ENCODE results near the gene TMPRSS11F. TPM values are rescaled to one million over a fixed set of nuclear protein-coding genes. Genes with fewer than 3 reads are reported as not detected.

The TMPRSS11F gene
- total RNA-seq, 5 donors from 2014 or later (not counting 1 experiment from before 2014, with no cell fraction given) = not detected

- Mint-ChIP-seq H3K27ac (no peak overlapping the region), H3K27me3 (peaks cover 3 to 5% of the 10 kb centered on the region in 2 donors), H3K4me1 (no peaks in the 10 kb centered on the region), H3K4me3 (no peak overlapping the region), H3K9me3 (peaks cover 0 to 6% (median 3%) of the 10 kb centered on the region in 3 donors), H3K36me3 (no peaks in the 10 kb centered on the region)
- Histone ChIP-seq H3K4me3 (ENCODE audit: control insufficient read depth in 1 of 2, extremely low read depth in 1 of 2, low read length in 1 of 2) (no peak overlapping the region), H3K36me3 (ENCODE audit: control insufficient read depth in 2 of 2, extremely low read depth in 1 of 2, insufficient read depth in 1 of 2, low read length in 1 of 2) (no peaks in the 10 kb centered on the region), H3K9me3 (no peaks in the 10 kb centered on the region), H3K27ac (ENCODE audit: low read length) (no peak overlapping the region), H3K4me1 (ENCODE audit: control insufficient read depth in 1 of 2, extremely low read depth in 1 of 2, insufficient read depth in 2 of 2, low read length in 2 of 2) (no peaks in the 10 kb centered on the region), H3K27me3 (replicated peaks in 1 of 2; ENCODE audit: control insufficient read depth in 2 of 2, extremely low read depth in 1 of 2, insufficient read depth in 2 of 2, low read length in 1 of 2) (peaks cover 0 to 11% of the 10 kb centered on the region in 2 experiments)
- CTCF ChIA-PET = interaction anchor here in 1 of 2 donors (0.7 kb wide), 1 partner anchor 9 kb away, joined by 3 read pairs; no protein-coding TSS in a partner anchor
- POLR2A ChIA-PET = no interaction called here
- no peak for DNase-seq
- ATAC-seq (replicated peaks in 1 of 4) = no peak
- no CpG with 5 or more reads among the region's 1 CpG for WGBS (ENCODE audit: insufficient coverage)
These were observed 17.4 kb upstream of the TMPRSS11F start for GRCh38 chr4:68147079-68147478.

GRCh38 chr4:68145261-68145660 lies 15.6 kb upstream of the TMPRSS11F start:
- H3K27me3 Mint-ChIP-seq = peaks cover 3 to 5% of the 10 kb centered on the region in 2 donors

GRCh38 chr4:68141852-68142251 lies 12.2 kb upstream of the TMPRSS11F start:
- no CpG with 5 or more reads among the region's 1 CpG for WGBS (ENCODE audit: insufficient coverage)
- H3K4me3 ChIP-seq (ENCODE audit: control insufficient read depth in 1 of 2, extremely low read depth in 1 of 2, low read length in 1 of 2) = no peak overlapping the region
- no peaks in the 10 kb centered on the region for H3K9me3 ChIP-seq
- H3K27ac Mint-ChIP-seq = no peak overlapping the region
- no peaks in the 10 kb centered on the region for H3K36me3 ChIP-seq (ENCODE audit: control insufficient read depth in 2 of 2, extremely low read depth in 1 of 2, insufficient read depth in 1 of 2, low read length in 1 of 2)
- H3K4me1 ChIP-seq (ENCODE audit: control insufficient read depth in 1 of 2, extremely low read depth in 1 of 2, insufficient read depth in 2 of 2, low read length in 2 of 2) = no peaks in the 10 kb centered on the region
- no peak overlapping the region for H3K27ac ChIP-seq (ENCODE audit: low read length)
- no peaks in the 10 kb centered on the region for H3K27me3 Mint-ChIP-seq
- no peaks in the 10 kb centered on the region for H3K27me3 ChIP-seq (replicated peaks in 1 of 2; ENCODE audit: control insufficient read depth in 2 of 2, extremely low read depth in 1 of 2, insufficient read depth in 2 of 2, low read length in 1 of 2)
- CTCF ChIA-PET = interaction anchor here in 1 of 2 donors (0.6 kb wide), 1 partner anchor 37 kb away, joined by 5 read pairs; no protein-coding TSS in a partner anchor
- ATAC-seq (replicated peaks in 1 of 4) (no peak), DNase-seq (no peak)
- no peaks in the 10 kb centered on the region for H3K4me1 Mint-ChIP-seq
- no peaks in the 10 kb centered on the region for H3K36me3 Mint-ChIP-seq
- POLR2A ChIA-PET = no interaction called here
- H3K4me3 Mint-ChIP-seq = no peak overlapping the region
- H3K9me3 Mint-ChIP-seq = peaks cover 0 to 4% (median 0%) of the 10 kb centered on the region in 3 donors

More at GRCh38 chr4:68145261-68145660, 15.6 kb upstream of the TMPRSS11F start:
- H3K4me3 Mint-ChIP-seq = no peak overlapping the region
- ChIA-PET POLR2A (no interaction called here), CTCF (no interaction called here)
- Histone ChIP-seq H3K27ac (ENCODE audit: low read length) (no peak overlapping the region), H3K4me3 (ENCODE audit: control insufficient read depth in 1 of 2, extremely low read depth in 1 of 2, low read length in 1 of 2) (no peak overlapping the region), H3K9me3 (no peaks in the 10 kb centered on the region), H3K4me1 (ENCODE audit: control insufficient read depth in 1 of 2, extremely low read depth in 1 of 2, insufficient read depth in 2 of 2, low read length in 2 of 2) (no peaks in the 10 kb centered on the region), H3K36me3 (ENCODE audit: control insufficient read depth in 2 of 2, extremely low read depth in 1 of 2, insufficient read depth in 1 of 2, low read length in 1 of 2) (no peaks in the 10 kb centered on the region), H3K27me3 (replicated peaks in 1 of 2; ENCODE audit: control insufficient read depth in 2 of 2, extremely low read depth in 1 of 2, insufficient read depth in 2 of 2, low read length in 1 of 2) (peaks cover 0 to 11% of the 10 kb centered on the region in 2 experiments)
- ATAC-seq (replicated peaks in 1 of 4) (no peak), DNase-seq (no peak)
- no peaks in the 10 kb centered on the region for H3K4me1 Mint-ChIP-seq
- H3K9me3 Mint-ChIP-seq = peaks cover 0 to 6% (median 3%) of the 10 kb centered on the region in 3 donors
- H3K27ac Mint-ChIP-seq = no peak overlapping the region
- no CpG with 5 or more reads among the region's 1 CpG for WGBS (ENCODE audit: insufficient coverage)
- H3K36me3 Mint-ChIP-seq = no peaks in the 10 kb centered on the region

- no peak for ATAC-seq (replicated peaks in 1 of 4)
- 50% methylated on average over 1 of the region's 2 CpGs for WGBS (ENCODE audit: insufficient coverage)
- Histone ChIP-seq H3K27me3 (replicated peaks in 1 of 2; ENCODE audit: control insufficient read depth in 2 of 2, extremely low read depth in 1 of 2, insufficient read depth in 2 of 2, low read length in 1 of 2) (peaks cover 0 to 4% of the 10 kb centered on the region in 2 experiments), H3K27ac (ENCODE audit: low read length) (no peak overlapping the region), H3K36me3 (ENCODE audit: control insufficient read depth in 2 of 2, extremely low read depth in 1 of 2, insufficient read depth in 1 of 2, low read length in 1 of 2) (no peaks in the 10 kb centered on the region), H3K4me3 (ENCODE audit: control insufficient read depth in 1 of 2, extremely low read depth in 1 of 2, low read length in 1 of 2) (no peak overlapping the region), H3K4me1 (ENCODE audit: control insufficient read depth in 1 of 2, extremely low read depth in 1 of 2, insufficient read depth in 2 of 2, low read length in 2 of 2) (no peaks in the 10 kb centered on the region), H3K9me3 (no peaks in the 10 kb centered on the region)
- no peak for DNase-seq
- no peaks in the 10 kb centered on the region for H3K36me3 Mint-ChIP-seq
- H3K4me3 Mint-ChIP-seq = no peak overlapping the region
- H3K4me1 Mint-ChIP-seq = no peaks in the 10 kb centered on the region
- CTCF ChIA-PET = no interaction called here
- no peak overlapping the region for H3K27ac Mint-ChIP-seq
- H3K9me3 Mint-ChIP-seq = peaks cover 8 to 13% (median 12%) of the 10 kb centered on the region in 3 donors
- POLR2A ChIA-PET = no interaction called here
- peaks cover 0 to 6% of the 10 kb centered on the region in 2 donors for H3K27me3 Mint-ChIP-seq
These were observed 2.7 kb upstream of the TMPRSS11F start for GRCh38 chr4:68132342-68132741.

- H3K27ac Mint-ChIP-seq = no peak overlapping the region
- no peaks in the 10 kb centered on the region for H3K36me3 Mint-ChIP-seq
- POLR2A ChIA-PET = no interaction called here
- CTCF ChIA-PET = no interaction called here
- no peak for ATAC-seq (replicated peaks in 1 of 4)
- no peaks in the 10 kb centered on the region for H3K4me1 Mint-ChIP-seq
- Histone ChIP-seq H3K9me3 (no peaks in the 10 kb centered on the region), H3K27me3 (replicated peaks in 1 of 2; ENCODE audit: control insufficient read depth in 2 of 2, extremely low read depth in 1 of 2, insufficient read depth in 2 of 2, low read length in 1 of 2) (no peaks in the 10 kb centered on the region), H3K36me3 (ENCODE audit: control insufficient read depth in 2 of 2, extremely low read depth in 1 of 2, insufficient read depth in 1 of 2, low read length in 1 of 2) (no peaks in the 10 kb centered on the region), H3K4me1 (ENCODE audit: control insufficient read depth in 1 of 2, extremely low read depth in 1 of 2, insufficient read depth in 2 of 2, low read length in 2 of 2) (no peaks in the 10 kb centered on the region), H3K4me3 (ENCODE audit: control insufficient read depth in 1 of 2, extremely low read depth in 1 of 2, low read length in 1 of 2) (no peak overlapping the region), H3K27ac (ENCODE audit: low read length) (no peak overlapping the region)
- no peak for DNase-seq
- no peaks in the 10 kb centered on the region for H3K27me3 Mint-ChIP-seq
- no peak overlapping the region for H3K4me3 Mint-ChIP-seq
- no peaks in the 10 kb centered on the region for H3K9me3 Mint-ChIP-seq
- 100% methylated on average over 3 of the region's 9 CpGs for WGBS (ENCODE audit: insufficient coverage)
These were observed 5.4 kb downstream of the TMPRSS11F start for GRCh38 chr4:68124262-68124661.

GRCh38 chr4:68123525-68123924 lies 6.1 kb downstream of the TMPRSS11F start:
- ATAC-seq (replicated peaks in 1 of 4) = no peak
- H3K4me1 Mint-ChIP-seq = no peaks in the 10 kb centered on the region
- no CpG with 5 or more reads among the region's 2 CpGs for WGBS (ENCODE audit: insufficient coverage)
- no peak overlapping the region for H3K4me3 ChIP-seq (ENCODE audit: control insufficient read depth in 1 of 2, extremely low read depth in 1 of 2, low read length in 1 of 2)
- no peaks in the 10 kb centered on the region for H3K9me3 ChIP-seq
- no peaks in the 10 kb centered on the region for H3K36me3 Mint-ChIP-seq
- H3K27me3 Mint-ChIP-seq = no peaks in the 10 kb centered on the region
- no peaks in the 10 kb centered on the region for H3K4me1 ChIP-seq (ENCODE audit: control insufficient read depth in 1 of 2, extremely low read depth in 1 of 2, insufficient read depth in 2 of 2, low read length in 2 of 2)
- H3K9me3 Mint-ChIP-seq = no peaks in the 10 kb centered on the region
- H3K4me3 Mint-ChIP-seq = no peak overlapping the region
- no peaks in the 10 kb centered on the region for H3K36me3 ChIP-seq (ENCODE audit: control insufficient read depth in 2 of 2, extremely low read depth in 1 of 2, insufficient read depth in 1 of 2, low read length in 1 of 2)
- ChIA-PET CTCF (no interaction called here), POLR2A (no interaction called here)
- no peak for DNase-seq
- H3K27me3 ChIP-seq (replicated peaks in 1 of 2; ENCODE audit: control insufficient read depth in 2 of 2, extremely low read depth in 1 of 2, insufficient read depth in 2 of 2, low read length in 1 of 2) = no peaks in the 10 kb centered on the region
- no peak overlapping the region for H3K27ac ChIP-seq (ENCODE audit: low read length)
- no peak overlapping the region for H3K27ac Mint-ChIP-seq

GRCh38 chr4:68119921-68120320 lies 9.7 kb downstream of the TMPRSS11F start:
- Histone ChIP-seq H3K36me3 (ENCODE audit: control insufficient read depth in 2 of 2, extremely low read depth in 1 of 2, insufficient read depth in 1 of 2, low read length in 1 of 2) (no peaks in the 10 kb centered on the region), H3K9me3 (no peaks in the 10 kb centered on the region), H3K4me1 (ENCODE audit: control insufficient read depth in 1 of 2, extremely low read depth in 1 of 2, insufficient read depth in 2 of 2, low read length in 2 of 2) (no peaks in the 10 kb centered on the region), H3K27me3 (replicated peaks in 1 of 2; ENCODE audit: control insufficient read depth in 2 of 2, extremely low read depth in 1 of 2, insufficient read depth in 2 of 2, low read length in 1 of 2) (no peaks in the 10 kb centered on the region), H3K4me3 (ENCODE audit: control insufficient read depth in 1 of 2, extremely low read depth in 1 of 2, low read length in 1 of 2) (no peak overlapping the region), H3K27ac (ENCODE audit: low read length) (no peak overlapping the region)
- Mint-ChIP-seq H3K36me3 (no peaks in the 10 kb centered on the region), H3K4me3 (no peak overlapping the region), H3K9me3 (peaks cover 0 to 8% (median 3%) of the 10 kb centered on the region in 3 donors), H3K4me1 (no peaks in the 10 kb centered on the region), H3K27ac (no peak overlapping the region), H3K27me3 (no peaks in the 10 kb centered on the region)
- no peak for ATAC-seq (replicated peaks in 1 of 4)
- ChIA-PET CTCF (no interaction called here), POLR2A (no interaction called here)
- DNase-seq = no peak

All from T-cell (primary cell).